NCI-H526 (cell line): ENCODE data around the gene SGCD.
A peak's percentile ranks its signal among the peaks of the same experiment; 100 is the strongest.

Experiments
- DNase-seq, 2 experiments: peaks; one replicate each; lab custom pipeline; 2025; lab: John Stamatoyannopoulos, UW

The SGCD gene

GRCh38 chr5:156326718-156327259 lies at the start of gene SGCD:
SGCD (plus strand) TSS chr5:156327164.
- DNase-seq: no peak

- DNase-seq: no peak
Observed at GRCh38 chr5:156277290-156277689, 49.7 kb upstream of the SGCD start.

- no peak for DNase-seq
Observed at GRCh38 chr5:156295431-156295830, 31.5 kb upstream of the SGCD start.

- no peak for DNase-seq
Observed at GRCh38 chr5:156310115-156310514, 16.8 kb upstream of the SGCD start.

GRCh38 chr5:156312897-156313694 lies 13.9 kb upstream of the SGCD start:
- DNase-seq: peak in 1 of 2 experiments; percentile 27

- no peak for DNase-seq
Observed at GRCh38 chr5:156314416-156314815, 12.5 kb upstream of the SGCD start.

- DNase-seq: no peak
Observed at GRCh38 chr5:156322666-156323065, 4.3 kb upstream of the SGCD start.

- no peak for DNase-seq
Observed at GRCh38 chr5:156327296-156327695, 332 bp downstream of the SGCD start.

GRCh38 chr5:156328161-156328560 lies 1.2 kb downstream of the SGCD start:
- no peak for DNase-seq

GRCh38 chr5:156328766-156329165 lies 1.8 kb downstream of the SGCD start:
- no peak for DNase-seq

GRCh38 chr5:156329171-156329611 lies 2.2 kb downstream of the SGCD start:
- DNase-seq: no peak

- no peak for DNase-seq
Observed at GRCh38 chr5:156330141-156330870, 3.3 kb downstream of the SGCD start.

GRCh38 chr5:156331181-156331580 lies 4.2 kb downstream of the SGCD start:
- no peak for DNase-seq

- DNase-seq: no peak
Observed at GRCh38 chr5:156331845-156332244, 4.9 kb downstream of the SGCD start.

- DNase-seq: no peak
Observed at GRCh38 chr5:156332245-156332644, 5.3 kb downstream of the SGCD start.

GRCh38 chr5:156339139-156339841 lies 12.3 kb downstream of the SGCD start:
- DNase-seq: no peak

- no peak for DNase-seq
Observed at GRCh38 chr5:156340893-156341292, 13.9 kb downstream of the SGCD start.

GRCh38 chr5:156350256-156350655 lies 23.3 kb downstream of the SGCD start:
- DNase-seq: no peak

- no peak for DNase-seq
Observed at GRCh38 chr5:156351423-156351822, 24.5 kb downstream of the SGCD start.

- DNase-seq: no peak
Observed at GRCh38 chr5:156354571-156354970, 27.6 kb downstream of the SGCD start.

GRCh38 chr5:156356238-156356637 lies 29.3 kb downstream of the SGCD start:
- DNase-seq: no peak

GRCh38 chr5:156359476-156359875 lies 32.5 kb downstream of the SGCD start:
- DNase-seq: no peak
